Loucy (cell line): ENCODE data around the gene APOO.

Source experiments
- H2AFZ ChIP-seq: fragments of 200-600 bp; sonication (generic); 2 replicates; pipeline ENCODE4 v1.6.0; 2016; ENCODE audit warnings: antibody characterized with exemption, mild to moderate bottlenecking, low read length, moderate library complexity
- H3F3A ChIP-seq: fragments of 200-600 bp; 2 replicates; pipeline ENCODE4 v1.6.0; 2016; ENCODE audit warnings: antibody characterized with exemption, low read depth, mild to moderate bottlenecking
- H3K27me3 ChIP-seq: fragments of 200-600 bp; sonication (generic); 2 replicates; pipeline ENCODE4 v1.6.1; 2014; ENCODE audit warnings: low read length, mild to moderate bottlenecking; ENCODE audit not compliant: insufficient read depth, poor library complexity, severe bottlenecking
- H3K36me3 ChIP-seq: fragments of 200-600 bp; sonication (generic); 2 replicates; pipeline ENCODE4 v1.6.1; 2016; ENCODE audit warnings: low read length; ENCODE audit not compliant: insufficient read depth
- H3K4me1 ChIP-seq: fragments of 200-600 bp; sonication (generic); 2 replicates; pipeline ENCODE4 v1.5.1; 2014; ENCODE audit warnings: low read length, mild to moderate bottlenecking; ENCODE audit not compliant: insufficient read depth, poor library complexity, severe bottlenecking
- H3K4me2 ChIP-seq: fragments of 200-600 bp; sonication (generic); 2 replicates; pipeline ENCODE4 v1.6.0; 2014; ENCODE audit warnings: antibody characterized with exemption, low read length, low read depth, mild to moderate bottlenecking; ENCODE audit not compliant: poor library complexity, severe bottlenecking
- H3K4me3 ChIP-seq: fragments of 200-600 bp; sonication (generic); 2 replicates; pipeline ENCODE4 v1.5.1; 2014; ENCODE audit warnings: low read length, mild to moderate bottlenecking, mixed read lengths; ENCODE audit not compliant: poor library complexity, severe bottlenecking
- H3K79me2 ChIP-seq: fragments of 200-600 bp; sonication (generic); 2 replicates; pipeline ENCODE4 v1.6.1; 2014; ENCODE audit warnings: low read length; ENCODE audit not compliant: insufficient read depth
- H3K9ac ChIP-seq: fragments of 200-600 bp; sonication (generic); 2 replicates; pipeline ENCODE4 v1.6.0; 2014; ENCODE audit warnings: mild to moderate bottlenecking, low read depth, low read length, moderate library complexity; ENCODE audit not compliant: poor library complexity, severe bottlenecking
- H3K9me2 ChIP-seq: fragments of 200-600 bp; sonication (generic); replicated peaks from 2 replicates; pipeline ENCODE4 v1.6.1; 2016; ENCODE audit warnings: low read depth, low read length, mixed read lengths
- H3K9me3 ChIP-seq: fragments of 200-600 bp; sonication (generic); 2 replicates; pipeline ENCODE4 v1.6.1; 2014; ENCODE audit warnings: mild to moderate bottlenecking, antibody characterized with exemption, low read length, low read depth; ENCODE audit not compliant: insufficient read depth
- H4K20me1 ChIP-seq: fragments of 200-600 bp; sonication (generic); 2 replicates; pipeline ENCODE4 v1.6.0; 2014; ENCODE audit warnings: antibody characterized with exemption, low read length, mild to moderate bottlenecking; ENCODE audit not compliant: insufficient read depth, poor library complexity, severe bottlenecking
- CTCF ChIP-seq: fragments of 200-600 bp; sonication (generic); conservative IDR thresholded peaks from 2 replicates; pipeline ENCODE4 v1.5.1; 2014; ENCODE audit warnings: mild to moderate bottlenecking, antibody characterized with exemption, low read length
- EZH2phosphoT487 ChIP-seq: fragments of 200-600 bp; IDR thresholded peaks from 2 replicates; pipeline ENCODE4 v1.6.1; 2018; ENCODE audit warnings: antibody characterized with exemption, mild to moderate bottlenecking, moderate library complexity, borderline replicate concordance

Gene APOO

GRCh38 chrX:23783589-23784469, 123.9 kb downstream of the APOO start:
- Histone ChIP-seq H3K79me2 (peaks cover 16% of the 10 kb centered on the region), H3K4me2 (peak overlapping the region; percentile 76), H3K4me3 (peak overlapping the region; percentile 93), H3K4me1 (peaks cover 7% of the 10 kb centered on the region), H3K9ac (peak overlapping the region; percentile 83), H3K36me3 (no peaks in the 10 kb centered on the region), H4K20me1 (no peaks in the 10 kb centered on the region), H2AFZ (peak overlapping the region; percentile 45; the same call in 1 of the 2 replicates), H3K9me2 (no peaks in the 10 kb centered on the region), H3F3A (no peaks in the 10 kb centered on the region), H3K27me3 (no peaks in the 10 kb centered on the region), H3K9me3 (no peaks in the 10 kb centered on the region)
- TF ChIP-seq EZH2phosphoT487, result no peak
- TF ChIP-seq CTCF, result no peak
